ENCODE results near the gene ST7.
"Not testable (repeated sequence)": the region's sequence is repeated elsewhere in the genome, so short reads cannot be mapped to it uniquely, and the experiment has no call there.

ST7 gene

DNA sequence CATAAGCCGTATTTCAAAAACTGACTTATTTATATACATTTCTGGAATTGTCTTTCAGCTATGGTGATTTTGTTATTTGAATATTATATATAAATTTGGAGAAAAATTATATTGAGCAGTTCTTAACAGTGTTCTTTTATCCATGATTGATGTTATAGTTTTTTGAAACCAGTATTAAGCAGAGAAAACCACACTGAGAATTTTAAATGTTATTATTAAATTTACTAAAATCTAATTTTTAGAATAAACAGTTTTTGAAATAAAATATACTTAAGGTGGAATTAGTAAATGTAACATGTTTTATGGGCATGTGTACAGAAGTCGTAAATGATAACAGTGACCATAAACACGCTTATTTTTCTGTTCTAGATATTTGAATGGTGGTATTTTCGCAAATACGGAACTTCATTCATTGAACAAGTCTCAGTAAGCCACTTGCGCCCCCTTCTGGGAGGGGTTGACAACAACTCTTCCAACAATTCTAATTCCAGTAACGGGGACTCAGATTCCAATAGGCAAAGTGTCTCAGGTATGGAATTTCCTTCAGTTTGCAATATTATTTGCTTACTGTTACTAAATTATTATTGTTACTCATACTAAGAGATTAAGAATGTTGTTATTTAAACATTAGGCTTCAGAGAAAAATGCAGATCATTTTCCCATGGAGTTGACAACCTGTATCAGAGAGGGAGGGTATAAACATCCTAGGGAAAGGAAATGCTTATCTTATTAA, 166.1 kb downstream of the ST7 start:
- TF ChIP-seq, protein P1, sequence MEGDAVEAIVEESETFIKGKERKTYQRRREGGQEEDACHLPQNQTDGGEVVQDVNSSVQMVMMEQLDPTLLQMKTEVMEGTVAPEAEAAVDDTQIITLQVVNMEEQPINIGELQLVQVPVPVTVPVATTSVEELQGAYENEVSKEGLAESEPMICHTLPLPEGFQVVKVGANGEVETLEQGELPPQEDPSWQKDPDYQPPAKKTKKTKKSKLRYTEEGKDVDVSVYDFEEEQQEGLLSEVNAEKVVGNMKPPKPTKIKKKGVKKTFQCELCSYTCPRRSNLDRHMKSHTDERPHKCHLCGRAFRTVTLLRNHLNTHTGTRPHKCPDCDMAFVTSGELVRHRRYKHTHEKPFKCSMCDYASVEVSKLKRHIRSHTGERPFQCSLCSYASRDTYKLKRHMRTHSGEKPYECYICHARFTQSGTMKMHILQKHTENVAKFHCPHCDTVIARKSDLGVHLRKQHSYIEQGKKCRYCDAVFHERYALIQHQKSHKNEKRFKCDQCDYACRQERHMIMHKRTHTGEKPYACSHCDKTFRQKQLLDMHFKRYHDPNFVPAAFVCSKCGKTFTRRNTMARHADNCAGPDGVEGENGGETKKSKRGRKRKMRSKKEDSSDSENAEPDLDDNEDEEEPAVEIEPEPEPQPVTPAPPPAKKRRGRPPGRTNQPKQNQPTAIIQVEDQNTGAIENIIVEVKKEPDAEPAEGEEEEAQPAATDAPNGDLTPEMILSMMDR (IDR thresholded peaks at IDR 0.05; ENCODE audit: low read depth, low read length, missing control alignments), result peak; percentile 84
- DNase-seq (ENCODE audit: low read depth), result peak; percentile 65
- no peak overlapping the region for H3K4me3 ChIP-seq (ENCODE audit: low read depth, low read length)
- in situ Hi-C loops (cut with HindIII; ENCODE audit: low sequenced_read_pairs), result no loop called here

DNA sequence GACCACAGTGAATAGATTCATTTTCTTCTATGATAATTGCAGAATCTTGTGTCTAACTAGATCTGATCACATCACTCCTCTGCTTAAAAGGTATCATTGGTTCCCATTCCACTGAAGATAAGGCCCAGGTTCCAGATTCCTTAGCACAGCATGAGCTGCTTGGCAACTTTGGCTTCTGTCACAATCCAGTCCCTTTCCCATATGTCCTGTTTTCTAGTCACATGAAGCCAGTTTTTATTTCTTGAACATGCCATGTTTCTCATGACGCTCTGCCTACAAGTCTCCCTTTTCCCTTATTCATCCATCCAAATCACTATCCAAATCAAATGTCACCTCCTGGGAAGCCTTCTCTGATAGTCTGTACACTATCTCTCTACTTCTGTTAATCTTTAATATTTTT, 167.0 kb downstream of the ST7 start:
- H3K4me3 ChIP-seq (ENCODE audit: low read depth, low read length); DNase-seq (ENCODE audit: low read depth); in situ Hi-C loops (cut with HindIII; ENCODE audit: low sequenced_read_pairs): not testable (repeated sequence)

DNA sequence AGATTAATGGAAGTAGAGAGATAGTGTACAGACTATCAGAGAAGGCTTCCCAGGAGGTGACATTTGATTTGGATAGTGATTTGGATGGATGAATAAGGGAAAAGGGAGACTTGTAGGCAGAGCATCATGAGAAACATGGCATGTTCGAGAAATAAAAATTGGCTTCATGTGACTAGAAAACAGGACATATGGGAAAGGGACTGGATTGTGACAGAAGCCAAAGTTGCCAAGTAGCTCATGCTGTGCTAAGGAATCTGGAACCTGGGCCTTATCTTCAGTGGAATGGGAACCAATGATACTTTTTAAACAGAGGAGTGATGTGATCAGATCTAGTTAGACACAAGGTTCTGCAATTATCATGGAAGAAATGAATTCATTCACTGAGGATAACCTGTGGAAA, 168.7 kb downstream of the ST7 start:
- in situ Hi-C loops (cut with HindIII; ENCODE audit: low sequenced_read_pairs); H3K4me3 ChIP-seq (ENCODE audit: low read depth, low read length); DNase-seq (ENCODE audit: low read depth): not testable (repeated sequence)

DNA sequence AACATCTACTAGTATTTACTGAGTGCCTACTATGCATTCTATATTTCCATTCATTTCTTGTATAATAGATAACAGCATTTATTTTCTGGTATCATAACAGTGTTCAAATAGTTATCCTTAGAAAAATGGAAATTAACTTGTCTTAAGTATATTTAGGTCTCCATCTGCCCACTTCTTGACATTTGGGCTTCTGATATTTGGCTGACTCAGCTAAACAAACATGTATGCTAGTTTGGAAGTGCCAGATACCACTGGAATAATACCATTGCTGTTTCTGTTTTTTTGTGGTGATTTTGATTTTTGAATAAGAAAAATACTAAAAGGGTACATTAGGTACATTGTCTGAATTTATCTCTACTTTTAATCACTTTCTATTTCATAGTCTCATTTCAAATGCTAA, 169.2 kb downstream of the ST7 start:
- no peak for DNase-seq (ENCODE audit: low read depth)
- in situ Hi-C loops (cut with HindIII; ENCODE audit: low sequenced_read_pairs), result no loop called here
- H3K4me3 ChIP-seq (ENCODE audit: low read depth, low read length), result no peak overlapping the region
- TF ChIP-seq, protein P1 (IDR thresholded peaks at IDR 0.05; ENCODE audit: low read depth, low read length, missing control alignments), result no peak

DNA sequence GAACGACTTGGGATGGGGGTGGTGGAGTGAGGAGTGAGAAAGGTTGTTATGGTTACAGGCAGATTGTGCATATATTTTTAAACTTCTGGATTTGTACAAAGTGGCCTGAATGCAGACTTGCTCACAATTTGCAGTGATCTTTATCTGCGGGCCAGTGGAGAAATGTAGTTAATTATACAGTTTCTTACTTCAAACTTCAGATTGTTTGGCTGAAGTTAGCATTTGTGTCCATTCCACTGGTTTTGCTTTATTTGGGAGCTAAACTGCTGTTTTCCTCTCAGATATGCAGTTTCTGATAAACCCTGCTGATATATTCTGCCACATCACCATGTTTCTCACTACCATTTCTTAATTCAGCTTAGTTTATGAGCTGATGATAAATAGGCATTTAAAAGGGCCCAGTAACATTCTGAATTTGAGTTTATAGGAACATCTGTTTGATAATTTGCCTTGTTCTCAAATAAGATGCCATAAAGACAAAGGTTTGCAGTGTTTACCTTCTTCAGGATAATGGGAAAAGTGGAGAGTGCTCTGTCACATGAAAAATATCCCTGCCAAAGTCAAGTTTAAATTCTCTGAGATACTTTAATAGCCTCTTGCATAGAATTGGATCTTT, 170.1 kb downstream of the ST7 start:
- TF ChIP-seq, protein P1 (IDR thresholded peaks at IDR 0.05; ENCODE audit: low read depth, low read length, missing control alignments), result no peak
- in situ Hi-C loops (cut with HindIII; ENCODE audit: low sequenced_read_pairs), result no loop called here
- H3K4me3 ChIP-seq (ENCODE audit: low read depth, low read length), result no peak overlapping the region
- no peak for DNase-seq (ENCODE audit: low read depth)

DNA sequence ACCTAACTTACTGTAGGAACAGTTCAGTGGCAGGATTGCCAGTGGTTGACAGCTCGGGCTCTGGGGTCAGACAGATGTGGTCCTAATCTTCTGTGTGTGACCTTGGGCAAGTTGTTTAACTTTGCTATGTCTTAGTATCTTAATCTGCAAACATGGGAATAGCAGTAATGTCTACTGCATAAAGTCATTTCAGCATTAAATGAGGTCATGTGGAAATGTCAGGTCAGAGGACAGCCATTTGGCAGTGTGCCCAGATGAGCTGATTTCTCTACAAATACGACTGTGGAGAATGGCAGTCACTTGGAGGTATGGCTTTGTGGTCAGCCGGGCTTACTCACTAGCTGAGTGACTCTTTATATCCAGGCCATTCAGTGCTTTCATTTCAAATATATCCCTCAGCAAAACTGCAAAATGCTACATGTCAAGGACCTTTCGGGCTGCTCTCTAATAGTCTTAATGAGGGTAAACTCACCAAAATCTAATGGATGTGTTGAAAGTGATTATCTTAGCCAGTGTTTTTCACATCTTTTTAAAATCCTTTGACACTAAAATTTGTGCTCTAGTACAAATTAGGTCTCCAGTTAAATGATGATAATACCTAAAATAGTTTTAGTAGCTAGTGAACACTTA, 171.4 kb downstream of the ST7 start:
- TF ChIP-seq, protein P1 (IDR thresholded peaks at IDR 0.05; ENCODE audit: low read depth, low read length, missing control alignments), result no peak
- in situ Hi-C loops (cut with HindIII; ENCODE audit: low sequenced_read_pairs), result no loop called here
- peak; percentile 82 for DNase-seq (ENCODE audit: low read depth)
- no peak overlapping the region for H3K4me3 ChIP-seq (ENCODE audit: low read depth, low read length)

DNA sequence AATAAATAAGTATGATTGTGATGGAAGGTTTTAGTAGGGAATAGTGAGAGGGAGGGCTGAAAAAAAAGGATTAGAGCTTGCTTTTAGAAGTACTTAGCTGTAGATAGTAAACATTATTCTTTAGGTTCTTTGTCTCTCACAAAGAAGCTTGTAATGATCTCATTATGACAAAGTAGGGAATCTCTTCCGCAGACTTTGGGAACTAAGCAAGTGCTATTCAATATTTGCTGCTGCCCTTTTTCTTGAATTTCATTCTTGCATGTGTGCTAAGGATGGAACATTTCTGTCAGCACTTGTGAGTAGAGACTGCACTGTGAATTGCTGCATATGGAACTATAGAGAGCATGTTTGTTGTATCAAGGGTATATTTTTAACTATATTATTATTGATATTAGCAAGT, 173.4 kb downstream of the ST7 start:
- H3K4me3 ChIP-seq (ENCODE audit: low read depth, low read length), result no peak overlapping the region
- DNase-seq (ENCODE audit: low read depth), result no peak
- TF ChIP-seq, protein P1 (IDR thresholded peaks at IDR 0.05; ENCODE audit: low read depth, low read length, missing control alignments), result no peak
- in situ Hi-C loops (cut with HindIII; ENCODE audit: low sequenced_read_pairs), result no loop called here
